ENCODE data around the gene PDE6B. TPM values are rescaled to one million over a fixed set of nuclear protein-coding genes. Genes with fewer than 3 reads are reported as not detected.

The PDE6B gene
- total and polyA plus RNA-seq, 2 of the 13 experiments (the other 11 are each of a cell fraction or from before 2014, with no cell fraction given): 0.38 to 0.40 TPM

DNA sequence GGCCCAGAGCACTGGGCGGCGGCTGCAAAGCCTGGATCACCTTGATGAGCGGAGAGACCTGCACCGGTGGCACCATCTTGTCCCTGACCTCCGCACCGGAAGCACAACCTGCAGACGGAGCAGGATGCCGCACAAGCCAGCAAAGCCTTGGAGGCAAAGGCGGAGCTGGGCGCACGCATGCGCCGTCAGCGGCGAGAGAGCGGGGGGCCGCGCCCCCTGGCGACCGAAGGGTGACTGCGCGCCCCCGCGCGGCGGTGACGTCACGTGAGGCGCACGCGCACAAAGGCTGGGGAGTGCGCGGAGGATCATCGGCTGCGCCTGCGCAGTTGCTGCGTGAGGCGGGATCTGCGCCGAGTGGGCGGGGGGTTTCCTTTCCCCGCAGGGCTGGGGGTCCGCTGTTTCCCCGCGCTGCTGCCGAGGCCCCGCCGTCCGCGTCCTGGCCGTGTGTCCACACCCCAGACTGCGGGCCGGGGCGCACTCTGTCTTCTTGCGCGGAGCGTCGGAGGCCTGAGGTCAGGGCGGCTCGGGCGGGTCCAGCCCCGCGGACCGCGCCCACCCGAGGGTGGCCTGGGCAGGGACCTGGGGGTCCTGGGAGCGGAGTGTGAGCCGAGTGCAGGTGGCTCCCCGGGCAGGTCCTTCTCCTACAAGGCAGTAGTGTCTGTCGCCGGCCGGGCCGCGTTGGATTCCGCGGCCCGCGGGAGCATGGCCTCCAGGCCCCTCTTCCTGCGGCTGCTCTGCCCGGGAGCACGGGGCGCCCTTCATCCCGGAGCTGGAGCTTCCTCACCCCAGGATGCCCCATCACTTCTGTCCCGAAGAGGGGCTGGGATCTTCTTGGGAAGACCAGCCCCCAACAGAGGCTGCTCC lies 49.0 kb downstream of the PDE6B start, which contains the start of the genes ATP5ME and MYL5 (continued):
- TF ChIP-seq HNRNPLL (IDR thresholded peaks at IDR 0.05; ENCODE audit: low read depth, low read length, poor library complexity, severe bottlenecking) (peak; percentile 31), PHF21A (CRISPR knock-in tag; IDR thresholded peaks at IDR 0.05) (peak; percentile 50; the same call in 1 of the 2 replicates), ZBTB46 (CRISPR knock-in tag; IDR thresholded peaks at IDR 0.05; ENCODE audit: borderline replicate concordance) (no peak), ZNF816 (CRISPR knock-in tag; IDR thresholded peaks at IDR 0.05; ENCODE audit: borderline replicate concordance) (no peak), SCMH1 (CRISPR knock-in tag; IDR thresholded peaks at IDR 0.05; ENCODE audit: borderline replicate concordance) (no peak), ZSCAN25 (CRISPR knock-in tag; IDR thresholded peaks at IDR 0.05) (0 out of 2 replicates have a peak, but pooled peaks have one; percentile 10), IRF2 (CRISPR knock-in tag; IDR thresholded peaks at IDR 0.05) (peak; percentile 87), ZNF569 (CRISPR knock-in tag; IDR thresholded peaks at IDR 0.05; ENCODE audit: borderline replicate concordance) (no peak), MEF2D (CRISPR knock-in tag; IDR thresholded peaks at IDR 0.05) (no peak), ELF4 (CRISPR knock-in tag; IDR thresholded peaks at IDR 0.05; ENCODE audit: borderline replicate concordance) (no peak), ZSCAN9 (CRISPR knock-in tag; IDR thresholded peaks at IDR 0.05; ENCODE audit: borderline replicate concordance) (peak; percentile 40; the same call in 1 of the 2 replicates), ZNF572 (CRISPR knock-in tag; IDR thresholded peaks at IDR 0.05) (no peak), HNRNPL (IDR thresholded peaks at IDR 0.05; ENCODE audit: low read depth, low read length) (no peak), ZNF124 (CRISPR knock-in tag; IDR thresholded peaks at IDR 0.05) (no peak), ZNF503 (CRISPR knock-in tag; IDR thresholded peaks at IDR 0.05) (no peak; the same call in 1 of the 2 replicates), DMTF1 (CRISPR knock-in tag; IDR thresholded peaks at IDR 0.05) (no peak), ISX (CRISPR knock-in tag; conservative IDR thresholded peaks at IDR 0.05) (no peak), MEIS1 (CRISPR knock-in tag; IDR thresholded peaks at IDR 0.05; ENCODE audit: borderline replicate concordance) (no peak; the same call in 1 of the 2 replicates), E2F5 (CRISPR knock-in tag; conservative IDR thresholded peaks at IDR 0.05) (peak; percentile 31; the same call in 1 of the 2 replicates), JUND (CRISPR knock-in tag; IDR thresholded peaks at IDR 0.05) (peak; percentile 83; the same call in 1 of the 2 replicates), MTA3 (CRISPR knock-in tag; IDR thresholded peaks at IDR 0.05) (no peak), ZFY (CRISPR knock-in tag; IDR thresholded peaks at IDR 0.05) (peak; percentile 79)
- TF ChIP-seq, protein P1, sequence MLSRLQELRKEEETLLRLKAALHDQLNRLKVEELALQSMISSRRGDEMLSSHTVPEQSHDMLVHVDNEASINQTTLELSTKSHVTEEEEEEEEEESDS (CRISPR knock-in tag; IDR thresholded peaks at IDR 0.05; ENCODE audit: borderline replicate concordance): no peak
